ENCODE results near the gene SPTBN5.

Gene SPTBN5

GRCh38 chr15:41804916-41805666 is 88.8 kb downstream of the SPTBN5 start:
- no peak for DNase-seq (ENCODE audit: low read depth)

DNA sequence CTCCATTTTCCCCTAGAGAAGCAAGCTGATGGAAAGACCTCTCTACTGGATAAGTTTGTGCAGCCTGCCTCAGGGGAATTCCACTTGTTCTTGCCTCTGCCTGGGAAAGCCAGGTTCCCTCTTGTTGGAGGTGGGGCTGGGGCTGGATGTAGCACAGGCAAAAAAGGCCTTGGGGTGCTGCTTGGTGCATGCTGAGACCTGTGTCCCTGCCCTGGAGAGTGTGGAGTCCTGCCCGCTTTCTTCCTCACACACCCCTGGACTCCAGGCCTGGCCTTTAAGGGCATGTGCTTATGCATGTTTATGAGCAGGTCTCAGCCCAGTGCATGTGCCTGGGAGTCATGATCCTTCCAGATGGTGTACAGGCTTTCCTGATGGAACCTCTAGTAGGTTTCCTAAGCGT is 89.5 kb downstream of the SPTBN5 start:
- DNase-seq (ENCODE audit: low read depth): no peak

DNA sequence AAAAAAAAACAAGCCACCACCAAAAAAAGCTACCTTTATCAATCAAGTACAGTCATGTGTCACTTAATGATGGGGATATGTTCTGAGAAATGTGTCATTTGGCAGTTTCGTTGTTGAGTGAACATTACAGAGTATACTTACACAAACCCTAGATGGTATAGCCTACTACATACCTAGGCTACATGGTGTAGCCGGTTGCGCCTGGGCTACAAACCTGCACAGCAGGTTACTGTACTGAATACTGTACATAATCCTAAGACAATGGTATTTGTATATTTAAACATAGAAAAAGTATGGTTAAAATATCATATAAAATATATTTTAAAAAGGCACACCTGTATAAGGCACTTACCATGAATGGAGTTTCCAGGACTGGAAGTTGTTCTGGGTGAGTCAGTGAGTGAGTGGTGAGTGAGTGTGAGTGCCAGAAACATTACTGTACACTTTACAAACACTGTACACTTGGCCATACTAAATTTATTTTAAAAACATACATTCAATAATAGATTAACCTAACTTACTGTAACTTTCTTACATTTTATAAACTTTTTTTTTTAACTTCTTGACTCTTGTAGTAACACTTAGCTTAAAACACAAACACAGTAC is 91.9 kb downstream of the SPTBN5 start:
- no peak for DNase-seq (ENCODE audit: low read depth)

DNA sequence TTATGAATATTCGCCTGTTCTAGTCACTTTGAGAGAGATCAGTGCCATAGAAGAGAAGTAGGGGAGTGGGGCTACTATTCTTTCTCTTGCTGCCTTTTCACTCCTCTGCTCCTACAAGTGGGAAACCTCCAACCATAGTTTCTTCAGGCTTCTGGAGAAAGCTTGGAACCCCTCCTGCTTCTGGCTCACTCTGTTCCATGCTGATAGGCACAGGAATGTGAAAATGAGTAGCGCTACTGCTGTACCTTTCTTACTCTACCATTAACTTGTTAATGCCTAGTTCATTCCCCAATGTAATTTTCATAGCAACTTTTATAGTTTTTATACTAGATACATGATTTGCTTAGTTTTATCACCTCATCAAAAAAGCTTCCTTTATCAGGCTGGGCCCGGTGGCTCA is 92.7 kb downstream of the SPTBN5 start:
- DNase-seq (ENCODE audit: low read depth): no peak

DNA sequence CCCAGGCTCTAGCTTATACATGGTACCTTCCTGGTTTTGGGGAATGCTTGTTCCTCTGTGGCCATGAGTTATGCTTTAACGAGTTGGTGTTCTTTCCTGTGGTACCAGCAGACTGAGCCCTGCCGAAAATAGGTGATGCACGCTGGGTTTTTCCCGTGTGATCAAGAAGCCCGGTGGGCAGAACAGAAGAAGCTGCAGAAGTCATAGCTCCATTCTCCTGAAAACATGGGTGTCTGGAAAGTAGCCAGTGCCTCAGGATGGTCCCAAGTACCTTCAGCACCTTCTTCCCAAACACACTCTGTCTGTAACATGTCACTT is 94.4 kb downstream of the SPTBN5 start:
- no peak for DNase-seq (ENCODE audit: low read depth)

DNA sequence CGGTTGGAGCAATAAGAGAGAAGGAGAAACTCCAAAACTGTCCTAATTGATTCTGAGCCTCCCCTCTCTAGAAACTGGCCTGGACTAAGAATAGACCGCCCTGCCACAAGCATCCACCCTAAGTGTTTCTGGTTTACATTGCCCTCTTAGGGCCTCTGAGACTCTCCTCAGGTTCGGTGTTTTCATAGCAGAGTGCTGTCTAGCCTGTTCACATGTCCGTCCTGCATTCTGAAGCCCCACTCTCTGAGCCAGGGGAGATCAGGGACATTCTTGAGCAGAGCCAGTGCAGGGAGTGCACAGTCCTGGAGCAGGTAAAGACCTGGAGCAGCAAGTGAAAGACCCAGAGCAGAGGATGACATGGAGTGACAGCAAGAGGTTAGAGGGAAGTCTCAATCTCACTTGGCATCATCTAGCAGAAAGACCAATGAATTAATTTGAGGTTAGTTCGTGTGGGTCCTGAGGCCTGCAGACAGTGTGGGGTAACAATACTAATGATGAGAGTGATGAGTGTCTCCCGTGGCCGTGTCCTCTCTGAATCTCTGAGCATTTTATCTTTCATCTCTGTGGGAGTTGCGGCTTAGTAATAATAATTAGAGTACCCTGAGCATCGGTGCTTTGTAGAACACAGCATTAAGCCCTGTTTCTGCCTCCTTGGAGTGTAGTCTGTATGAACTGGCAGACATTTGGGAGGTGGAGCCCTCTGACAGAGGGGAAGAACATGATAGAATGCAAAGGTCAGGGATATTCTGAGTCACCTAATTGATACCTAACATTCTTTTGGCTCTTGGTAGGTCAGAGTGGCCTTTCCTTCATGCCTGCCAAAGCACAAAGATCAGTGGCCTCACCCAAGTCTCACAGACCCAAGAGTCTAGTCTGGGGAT is 95.0 kb downstream of the SPTBN5 start:
- no peak for DNase-seq (ENCODE audit: low read depth)
